ENCODE results near the gene PPP2R2B.

The PPP2R2B gene

DNA sequence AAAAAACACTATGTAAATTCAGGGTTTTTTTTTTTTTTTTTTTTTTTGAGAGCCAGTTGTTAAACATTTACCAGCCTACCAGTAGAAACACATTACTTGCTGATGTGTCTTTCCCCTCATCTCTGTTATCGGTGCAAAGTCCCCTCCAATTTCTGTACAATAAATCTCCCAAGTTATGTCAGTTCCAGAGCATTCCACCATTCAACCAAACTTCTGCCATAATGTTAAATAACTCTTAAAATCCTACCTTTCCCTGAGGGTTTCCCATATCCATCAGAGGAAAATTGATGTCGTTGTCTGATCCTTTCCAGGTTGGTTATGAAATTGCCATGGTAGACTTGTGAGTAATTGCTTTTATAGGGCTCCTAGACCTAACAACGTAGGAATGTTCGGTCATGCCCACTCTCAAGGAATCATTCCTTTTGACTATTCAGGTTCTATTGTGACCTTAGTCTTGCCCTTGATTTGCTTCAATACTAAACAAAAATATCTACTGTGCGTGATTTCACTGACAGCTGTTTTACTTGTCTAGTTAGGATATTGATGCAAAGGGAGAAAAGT, 5.6 kb upstream of the PPP2R2B start:
- no peak for FAIRE-seq

DNA sequence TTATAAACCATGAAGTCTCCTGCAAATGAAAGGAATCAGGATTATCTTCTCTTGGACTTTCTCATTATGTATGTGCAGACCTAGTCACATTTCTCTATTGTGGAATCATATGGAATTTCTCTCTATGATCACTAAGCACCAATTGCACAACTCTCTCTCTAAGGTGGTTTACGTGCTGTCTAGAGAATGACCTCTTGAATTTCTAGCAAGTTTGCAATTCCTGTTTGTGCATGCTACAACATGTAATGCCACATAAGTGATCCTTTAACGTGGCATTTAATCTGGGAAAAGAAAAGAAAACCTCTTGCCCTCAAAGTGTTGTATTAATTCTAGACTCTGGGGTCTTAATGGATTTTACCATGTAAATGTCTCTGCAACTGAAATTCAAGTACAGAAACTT, 5.0 kb upstream of the PPP2R2B start:
- no peak for FAIRE-seq

DNA sequence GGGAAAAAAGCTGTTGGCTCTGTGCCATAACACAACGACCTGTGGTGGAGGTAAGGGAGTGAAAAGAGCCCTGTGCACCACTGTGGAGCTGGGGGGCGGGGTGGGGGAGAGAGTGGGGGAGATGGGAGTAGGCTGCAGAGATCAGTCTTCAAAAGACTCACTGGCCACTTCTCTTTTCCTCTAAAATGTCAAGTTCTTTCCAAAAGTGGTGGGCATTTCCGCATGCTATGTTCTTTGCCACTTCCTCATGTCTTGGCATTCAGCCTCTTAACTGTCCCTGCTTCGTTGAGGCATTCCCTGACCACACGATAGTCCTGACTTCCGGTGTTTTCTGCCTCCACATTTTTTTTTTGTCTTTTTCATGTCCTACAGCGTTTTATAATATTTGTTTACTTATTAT, 2.4 kb upstream of the PPP2R2B start:
- no peak for FAIRE-seq

DNA sequence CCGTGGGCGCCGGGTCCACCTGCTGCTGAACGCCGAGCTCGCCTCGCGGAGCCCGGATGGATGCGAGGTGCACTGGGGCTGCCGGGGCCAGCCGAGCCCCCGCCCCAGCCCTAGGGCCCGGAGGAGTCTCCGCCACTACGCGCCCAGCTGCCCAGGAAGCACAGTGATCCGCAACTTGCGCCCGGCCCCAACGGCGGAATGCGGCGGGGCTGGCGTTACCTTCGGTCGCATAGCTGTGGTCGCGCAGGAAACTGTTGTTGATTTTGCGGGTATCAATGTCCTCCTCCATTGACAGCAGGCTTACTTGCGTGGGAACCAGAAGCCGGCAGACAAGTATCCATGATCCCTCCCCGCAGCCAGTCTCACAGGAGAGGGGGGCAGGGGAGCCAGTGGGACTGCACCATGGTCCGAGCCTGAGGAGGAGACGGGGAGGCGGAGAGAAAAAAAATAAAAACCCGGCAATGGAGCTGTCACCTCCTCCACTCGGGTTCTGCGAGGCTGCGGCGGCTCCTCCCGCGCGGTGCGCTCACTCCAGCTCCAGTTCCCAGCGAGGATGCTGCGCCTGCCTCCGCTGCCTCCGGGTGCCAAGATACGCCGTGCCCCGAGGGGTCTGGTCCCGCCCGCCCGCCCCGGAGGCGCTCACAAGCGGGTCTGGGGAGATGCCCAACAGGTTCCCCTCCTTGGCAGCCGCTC, 628 bp downstream of the PPP2R2B start:
- FAIRE-seq = no peak

DNA sequence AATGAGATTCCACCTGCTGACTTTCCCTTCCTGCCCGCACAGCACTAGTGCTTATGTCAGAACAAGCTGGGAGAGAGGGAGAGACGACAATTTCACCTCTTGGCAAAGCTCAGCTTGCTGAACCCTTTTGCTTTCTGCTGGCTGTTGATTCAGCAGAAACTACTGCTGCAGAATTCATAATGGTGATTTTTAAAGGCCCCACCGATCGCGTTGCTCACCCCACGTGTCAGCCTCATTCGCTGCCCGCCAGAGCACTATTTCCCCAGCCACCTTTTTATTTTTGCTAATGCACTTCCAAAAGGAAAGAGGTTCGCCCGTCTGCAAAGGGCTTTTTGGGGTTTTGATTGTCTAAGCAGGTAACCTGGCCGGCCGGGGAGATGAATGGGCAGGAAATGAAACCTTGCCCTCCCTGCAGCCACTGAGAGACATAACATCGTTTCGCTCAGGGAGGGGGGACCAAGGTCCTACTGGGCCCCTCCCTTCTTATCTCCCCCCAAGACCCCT, 1.3 kb downstream of the PPP2R2B start:
- FAIRE-seq = no peak

DNA sequence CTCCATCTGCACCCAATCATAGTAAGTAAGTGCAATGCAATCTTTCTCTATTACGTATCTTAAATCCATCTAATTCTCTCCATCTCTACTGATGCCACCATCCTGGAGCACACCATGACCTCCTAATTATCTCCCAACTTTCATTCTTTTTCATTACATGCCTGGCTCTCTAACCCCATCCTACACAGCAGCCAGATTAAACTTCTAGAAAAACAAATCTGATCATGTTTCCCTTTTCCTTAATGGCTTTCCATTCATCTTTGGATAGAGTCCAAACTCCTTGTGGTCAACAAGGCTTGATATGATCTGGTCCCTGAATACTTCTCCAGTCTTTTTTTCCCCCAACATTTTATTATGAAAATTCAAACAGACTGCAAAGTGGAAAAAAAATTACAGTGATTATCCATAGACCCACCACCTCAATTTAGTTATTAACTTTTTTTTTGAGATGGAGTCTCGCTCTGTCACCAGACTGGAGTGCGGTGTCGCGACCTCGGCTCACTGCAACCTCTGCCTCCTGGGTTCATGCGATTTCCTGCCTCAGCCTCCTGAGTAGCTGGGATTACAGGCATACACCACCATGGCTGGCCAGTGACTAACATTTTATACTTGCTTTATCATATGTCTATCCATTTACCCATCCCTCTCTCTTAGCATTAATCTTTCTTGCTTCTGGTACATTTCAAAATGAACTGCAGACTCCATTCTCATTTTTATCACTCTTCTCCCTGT, 5.2 kb downstream of the PPP2R2B start:
- no peak for FAIRE-seq

DNA sequence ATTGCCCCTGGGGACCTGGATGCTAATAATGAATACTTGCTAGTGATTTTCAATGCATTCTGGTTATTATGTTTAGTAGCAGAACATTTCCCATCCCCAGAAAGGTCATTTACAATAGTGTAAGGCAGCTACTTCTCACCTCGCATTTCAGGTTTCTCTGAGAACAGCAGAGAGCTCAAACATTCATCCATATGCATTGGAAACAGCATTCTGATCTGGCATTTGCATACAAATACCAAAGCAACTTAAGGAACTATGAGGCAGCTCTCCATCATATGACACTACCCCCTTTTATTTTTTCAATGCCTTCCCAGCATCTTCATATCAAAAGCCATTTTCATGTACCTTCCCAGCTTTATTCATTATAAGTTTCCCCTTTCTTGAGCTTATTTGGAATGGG, 6.4 kb downstream of the PPP2R2B start:
- no peak for FAIRE-seq

DNA sequence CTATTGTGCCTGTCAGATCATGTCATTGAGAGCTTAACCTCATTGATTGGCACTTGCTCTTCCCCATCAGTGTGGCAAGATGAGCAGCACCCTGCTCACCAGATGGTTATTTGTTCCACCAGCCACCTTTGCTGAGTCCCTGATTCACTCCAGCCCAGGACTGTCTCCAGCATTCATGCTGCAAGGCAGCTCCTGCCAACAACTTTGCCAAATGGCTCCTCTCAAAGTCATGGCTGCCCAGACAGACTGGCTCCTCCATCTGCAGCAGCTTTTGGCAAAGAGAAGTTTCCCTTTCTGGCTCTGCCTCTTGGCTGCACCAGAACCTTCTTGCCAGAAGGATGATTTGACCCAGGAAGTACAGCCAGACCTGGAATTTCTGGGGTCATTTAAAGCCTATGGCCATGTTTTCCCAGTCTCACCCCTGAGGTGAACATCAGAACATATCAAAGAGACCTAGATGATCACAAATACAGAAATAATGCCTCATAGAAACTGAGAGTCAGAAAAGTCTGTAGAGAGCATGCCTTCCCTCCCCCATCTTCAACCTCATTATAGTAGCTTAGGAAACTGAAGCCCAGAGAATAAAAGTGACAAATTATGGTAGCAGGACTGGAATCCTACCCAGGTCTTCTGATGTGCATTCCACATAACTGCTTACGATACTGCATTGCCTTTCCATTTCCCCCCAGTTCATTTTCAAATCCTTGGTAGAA, 10.4 kb downstream of the PPP2R2B start:
- FAIRE-seq = no peak

DNA sequence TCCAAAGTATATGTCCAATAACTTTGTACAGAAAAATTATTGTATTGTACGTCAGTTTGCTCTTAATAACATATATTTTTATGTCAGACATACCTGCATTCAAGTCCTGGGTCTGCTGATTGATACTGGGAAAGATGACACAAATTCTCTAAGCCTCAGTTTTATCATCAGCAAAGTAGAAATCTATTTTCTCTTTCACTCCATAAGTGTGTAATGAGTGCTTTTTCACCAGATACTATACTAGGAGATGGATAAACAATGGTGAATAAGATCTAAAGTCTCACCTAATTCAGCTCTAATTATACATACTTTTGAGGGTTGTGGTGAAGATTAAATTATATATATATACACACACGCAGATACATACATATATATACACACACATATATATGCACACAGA, 12.3 kb downstream of the PPP2R2B start:
- no peak for FAIRE-seq

DNA sequence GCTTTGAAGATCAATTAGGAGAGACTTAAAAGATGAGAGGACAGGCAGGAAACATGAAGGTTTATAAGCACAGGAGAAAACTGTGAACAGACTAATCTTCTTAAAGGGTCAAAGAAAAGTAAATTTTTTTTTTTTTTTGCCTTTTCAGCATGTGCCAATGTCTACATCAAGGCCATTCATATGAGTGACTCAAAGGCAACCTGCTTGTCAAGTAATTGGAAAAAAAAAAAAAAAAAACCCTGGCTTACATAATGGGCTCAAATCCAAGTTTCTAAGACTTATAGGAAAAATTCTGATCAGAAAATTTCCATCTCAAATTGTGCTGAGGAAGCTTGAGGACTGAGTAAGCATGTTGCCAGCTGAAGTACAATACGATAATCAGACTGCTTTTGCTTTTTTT, 15.9 kb downstream of the PPP2R2B start:
- no peak for FAIRE-seq

DNA sequence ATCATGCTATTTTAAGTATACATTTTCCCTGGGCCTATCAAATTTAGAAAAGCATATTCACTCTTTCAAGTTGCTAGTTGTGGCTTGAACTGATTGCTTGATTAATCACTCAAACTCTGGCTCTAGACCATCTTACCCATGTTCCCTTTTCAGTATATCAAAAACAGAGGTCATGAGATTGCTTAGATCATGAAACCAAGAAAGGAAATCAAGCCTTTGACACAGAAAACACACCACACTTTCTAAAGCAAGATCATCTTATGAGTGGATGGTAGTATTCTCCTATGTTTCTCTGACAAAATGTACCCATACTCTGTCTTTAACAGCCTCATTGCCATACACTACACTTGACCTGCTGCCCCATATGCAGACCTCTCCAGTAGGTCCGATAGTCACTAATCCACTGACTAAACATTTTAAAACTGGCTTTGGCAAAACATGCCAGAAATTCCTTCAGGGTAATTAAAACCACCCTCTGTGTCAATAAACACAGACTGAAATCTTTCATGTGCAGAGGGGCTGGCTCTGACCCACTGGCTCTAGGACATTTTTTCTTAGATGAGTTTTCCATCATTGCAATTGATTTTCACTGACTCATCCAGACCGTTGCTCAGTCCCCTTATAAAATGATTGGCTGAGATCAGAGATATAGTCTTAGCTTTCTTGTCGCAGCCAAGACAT, 18.2 kb downstream of the PPP2R2B start:
- no peak for FAIRE-seq

DNA sequence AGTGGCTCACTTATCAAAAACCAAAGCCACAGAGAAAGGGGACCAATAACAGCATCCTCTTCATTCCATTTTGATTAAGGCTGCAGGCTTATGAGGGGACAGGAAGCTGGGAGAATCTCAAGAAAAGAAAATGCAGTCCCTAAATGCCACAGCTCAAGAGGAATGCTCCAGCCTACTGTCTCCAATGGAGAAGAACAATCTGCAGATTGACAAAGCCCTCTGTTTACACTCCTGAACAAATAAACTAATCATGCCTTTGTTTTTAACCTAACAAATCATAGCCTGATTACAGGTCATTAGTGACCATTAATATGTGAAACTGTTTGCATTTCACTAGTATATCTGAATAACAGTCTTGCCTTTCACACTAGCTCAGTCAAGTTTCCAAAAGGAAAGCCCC, 26.5 kb downstream of the PPP2R2B start:
- FAIRE-seq = no peak

DNA sequence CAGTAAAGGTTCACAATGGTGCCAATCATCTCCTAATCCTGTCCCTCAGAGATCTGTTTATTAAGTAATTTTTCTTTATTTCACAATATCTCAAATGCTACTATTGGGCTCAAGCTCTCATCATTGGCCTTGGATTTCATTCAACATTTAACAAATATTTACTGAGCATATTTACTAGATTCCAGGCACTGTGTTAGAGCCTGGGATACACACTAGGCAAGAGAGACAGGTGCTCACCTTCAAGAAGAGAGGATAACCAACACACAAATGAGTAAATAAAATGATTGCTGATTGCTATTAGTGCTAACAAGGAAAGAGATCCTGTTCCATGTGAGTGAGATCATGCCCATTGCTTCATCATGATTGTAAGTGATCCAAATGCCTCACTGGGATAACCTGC, 27.4 kb downstream of the PPP2R2B start:
- FAIRE-seq = no peak

DNA sequence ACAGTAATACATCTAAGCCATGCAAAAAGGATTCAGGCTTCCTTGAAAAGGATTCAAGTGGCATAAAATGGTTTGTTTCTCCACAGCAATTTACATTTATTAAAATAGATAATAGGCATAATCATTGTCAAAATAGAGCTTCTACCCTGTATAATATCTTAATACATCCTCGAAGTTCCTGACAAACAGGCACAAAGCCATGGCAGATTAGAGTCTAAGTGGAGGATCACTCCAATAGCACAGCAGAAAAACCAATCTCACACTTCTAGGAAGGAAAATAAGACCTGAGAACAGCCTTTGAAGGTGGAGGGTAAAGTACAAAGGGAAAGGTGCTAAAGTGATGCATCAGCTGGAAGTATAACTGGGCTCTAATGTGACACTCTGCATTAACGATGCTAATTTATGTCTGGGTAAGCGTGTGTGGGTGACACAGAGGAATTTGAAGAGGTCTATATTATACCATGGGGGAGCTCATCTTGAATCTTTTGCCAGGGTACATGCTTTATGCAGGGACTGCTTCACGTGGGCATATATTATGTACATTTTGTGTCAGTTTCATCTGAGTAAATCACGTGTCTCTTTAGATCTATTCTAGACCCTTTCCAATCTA, 28.8 kb downstream of the PPP2R2B start:
- FAIRE-seq = no peak

DNA sequence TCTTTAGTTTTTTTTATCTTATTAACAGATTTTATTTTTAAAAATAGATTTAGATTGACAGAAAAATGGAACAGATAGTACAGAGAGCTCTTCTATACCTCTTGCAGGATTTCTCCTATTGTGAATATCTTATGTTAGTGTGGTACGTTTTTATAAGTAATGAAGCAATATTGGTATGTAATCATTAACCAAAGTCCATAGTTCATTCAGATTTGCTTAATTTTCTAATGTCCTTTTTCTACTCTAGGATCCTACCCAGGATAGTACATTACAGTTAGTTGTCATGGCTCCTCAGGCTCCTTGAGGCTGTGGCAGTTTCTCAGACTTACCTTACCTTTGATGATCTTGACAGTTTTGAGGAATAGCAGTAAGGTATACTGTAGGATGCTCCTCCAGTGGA, 30.4 kb downstream of the PPP2R2B start:
- no peak for FAIRE-seq

DNA sequence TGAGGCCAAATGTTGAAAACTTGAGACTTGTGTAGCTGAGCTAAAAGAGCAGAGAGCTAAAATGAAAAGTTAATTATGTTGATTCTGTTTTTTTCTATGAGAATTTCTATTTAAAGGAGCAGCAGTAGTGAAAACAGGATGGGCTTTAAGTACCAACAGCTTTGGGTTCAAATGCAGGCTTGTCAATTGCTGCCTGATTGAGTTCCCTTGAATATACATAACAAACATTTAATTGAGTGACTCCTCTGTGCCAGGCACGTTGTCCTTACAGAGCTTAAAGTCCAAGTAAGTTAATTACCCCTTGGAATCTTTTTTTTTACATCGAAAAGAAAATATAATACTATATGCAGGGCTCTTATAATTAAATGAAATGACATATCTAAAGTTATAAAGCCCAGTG, 38.5 kb downstream of the PPP2R2B start:
- FAIRE-seq = no peak

DNA sequence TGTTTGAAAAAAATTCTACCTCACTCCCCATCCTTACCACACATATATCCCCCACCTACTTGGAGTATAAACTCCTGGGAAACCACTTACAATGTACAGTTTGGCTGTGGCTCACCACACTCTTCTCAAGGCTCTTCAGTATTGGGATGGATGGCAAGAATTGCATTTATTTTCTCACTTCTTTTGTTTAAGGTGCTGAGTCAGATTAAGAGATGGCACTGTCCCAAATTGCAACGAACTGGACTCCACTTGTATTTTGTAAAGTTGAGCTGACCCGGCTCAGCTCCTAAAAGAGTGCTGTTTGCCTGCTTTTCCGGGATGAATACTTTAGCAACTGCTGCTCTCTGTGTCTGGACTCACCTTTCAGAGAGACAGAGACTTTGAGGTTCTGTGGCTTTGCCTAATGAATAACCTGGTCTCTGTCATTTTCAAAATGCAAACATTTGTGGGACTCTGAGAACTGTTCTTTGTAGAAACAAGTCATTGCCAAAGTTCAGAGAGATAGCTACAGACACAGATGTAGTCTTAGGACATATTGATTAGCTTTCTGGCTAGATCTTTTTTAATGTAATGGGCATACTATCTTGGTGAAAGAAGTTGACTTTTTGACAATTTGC, 42.2 kb downstream of the PPP2R2B start:
- no peak for FAIRE-seq

DNA sequence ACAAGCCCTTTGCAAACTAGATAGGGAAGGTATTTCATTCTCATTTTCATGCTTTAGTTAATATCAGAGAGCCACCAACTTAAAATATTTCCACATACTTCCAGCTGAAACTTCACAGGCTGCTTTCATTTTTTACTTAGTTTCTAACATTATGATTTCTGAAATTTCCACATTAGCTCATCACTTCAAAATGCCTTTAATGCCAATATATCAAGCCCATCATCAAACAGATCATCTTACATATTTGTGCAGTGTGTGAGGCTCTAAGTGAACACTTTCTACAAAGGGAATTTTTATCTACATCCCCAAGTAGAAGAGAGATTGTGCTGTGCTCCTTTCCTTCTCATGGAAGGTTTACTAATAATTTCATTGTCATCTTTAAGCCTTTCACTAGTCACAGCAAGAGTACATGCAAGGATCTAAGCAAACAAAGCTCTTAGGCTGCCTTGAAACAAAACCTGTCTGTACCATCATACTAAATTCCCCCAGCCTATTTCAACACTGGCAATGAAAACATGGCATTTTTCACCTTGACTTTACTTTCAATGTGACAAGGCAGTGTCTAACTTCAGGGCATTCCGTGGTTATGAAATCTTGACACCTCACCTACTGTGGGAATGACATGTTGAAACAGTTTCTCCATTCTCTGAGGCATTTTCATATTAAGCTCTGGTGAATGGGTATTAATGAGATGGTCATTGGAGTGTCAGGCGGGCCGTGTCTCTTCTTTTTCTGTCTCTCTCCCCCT, 45.4 kb downstream of the PPP2R2B start:
- no peak for FAIRE-seq

DNA sequence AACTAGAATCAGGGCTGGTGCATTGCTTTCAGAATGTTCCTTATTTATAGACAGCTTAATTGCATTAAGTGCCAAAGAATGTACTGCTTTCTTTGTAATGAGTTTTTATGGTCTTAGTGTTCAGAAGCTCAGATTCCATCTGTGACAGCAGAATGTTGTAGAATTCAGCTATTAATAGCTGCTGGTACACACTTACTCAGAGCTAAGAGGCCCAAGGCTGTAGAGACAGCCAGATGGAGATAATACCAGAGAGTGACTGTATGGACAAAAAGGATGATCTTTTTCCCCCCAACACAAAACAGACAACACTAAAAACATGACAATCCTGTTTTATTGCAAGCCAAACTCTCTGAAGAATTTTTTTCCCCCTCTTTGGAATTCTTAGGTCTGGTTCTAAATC, 50.2 kb downstream of the PPP2R2B start:
- no peak for FAIRE-seq

DNA sequence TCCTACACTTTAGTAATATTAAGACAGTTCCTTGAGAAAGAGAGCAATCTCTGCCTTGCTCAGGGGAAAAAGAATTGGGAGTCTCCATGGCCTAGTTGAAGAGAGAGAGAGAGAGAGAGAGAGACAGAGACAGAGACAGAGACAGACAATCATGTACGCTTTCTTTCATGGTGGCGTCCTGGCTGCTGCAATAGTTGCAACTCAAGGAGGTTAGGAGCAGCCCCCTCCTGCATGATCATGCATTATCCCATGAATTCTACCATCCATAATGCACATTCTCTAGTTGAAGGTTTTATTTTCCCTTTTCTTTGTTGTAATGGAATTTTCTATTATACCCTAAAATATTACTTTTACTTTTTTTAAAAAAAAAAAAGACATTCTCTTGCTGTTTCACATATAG, 50.7 kb downstream of the PPP2R2B start:
- no peak for FAIRE-seq

DNA sequence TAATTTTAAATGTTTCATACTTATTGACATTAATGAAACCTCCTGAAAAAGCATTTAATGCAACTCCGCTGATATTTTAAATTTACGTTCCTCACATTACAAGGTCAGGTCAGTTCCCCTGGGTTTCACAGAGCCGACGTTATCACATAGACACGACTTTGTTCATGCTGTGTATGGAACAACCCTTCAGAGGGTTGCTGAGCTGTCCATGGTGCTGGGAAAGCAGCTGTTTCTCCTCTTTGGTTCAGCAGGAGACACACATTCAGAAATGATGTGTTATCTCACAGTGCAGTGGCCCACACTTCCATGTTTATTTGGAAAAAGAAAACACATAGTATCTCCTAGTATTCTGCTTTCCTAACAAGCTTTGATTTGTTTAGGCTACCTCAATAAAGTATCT, 53.5 kb downstream of the PPP2R2B start:
- FAIRE-seq = no peak

Measured in endometrium (tissue), 2 donors.